ENCODE data around the gene DDX49.

The DDX49 gene

GRCh38 chr19:18889949-18890745, 29.4 kb upstream of the DDX49 start:
- H4K20me1 ChIP-seq (ENCODE audit: insufficient read depth, low read length), result no peaks in the 10 kb centered on the region
- no peak overlapping the region for H3K4me2 ChIP-seq (ENCODE audit: low read depth, low read length)
- H3K79me2 ChIP-seq (ENCODE audit: low read length), result no peaks in the 10 kb centered on the region

DNA sequence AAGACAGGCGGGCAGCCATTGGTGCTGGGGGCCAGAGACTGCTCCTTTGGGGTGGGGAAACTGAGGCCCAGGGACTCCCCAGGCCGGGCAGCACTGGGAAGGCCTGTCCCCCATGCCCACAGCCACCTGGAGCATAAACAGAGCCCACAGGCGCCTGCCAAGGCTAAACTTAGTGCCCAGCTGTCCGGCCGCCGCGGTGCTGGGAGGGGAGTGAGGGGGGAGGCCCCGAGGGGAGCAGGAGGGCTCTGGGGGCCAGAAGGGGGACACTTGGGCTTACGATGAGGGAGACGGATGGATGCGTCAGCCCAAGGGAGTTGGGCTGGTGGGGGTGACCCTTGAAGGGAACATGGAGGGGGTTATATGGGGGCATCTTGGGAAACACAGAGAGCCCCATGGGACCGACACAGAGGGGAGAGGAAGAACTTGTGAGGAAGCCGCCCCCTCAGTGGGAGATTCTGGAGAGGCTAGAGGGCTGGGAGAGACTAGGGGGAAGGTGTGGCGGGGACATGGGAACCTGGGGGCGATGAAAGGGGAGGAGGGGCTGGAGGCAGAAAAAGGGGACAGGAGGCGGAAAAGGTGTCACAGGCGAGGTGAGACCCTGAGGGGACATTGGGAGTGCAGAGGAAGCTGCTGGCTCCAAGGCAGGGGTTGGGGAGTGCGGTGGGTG, 25.8 kb upstream of the DDX49 start:
- DNase-seq, result no peak
- H3K9me2 ChIP-seq (replicated peaks; ENCODE audit: insufficient read depth, low read length), result no peaks in the 10 kb centered on the region
- H3K27ac ChIP-seq (ENCODE audit: low read length), result no peak overlapping the region
- H3K4me2 ChIP-seq (ENCODE audit: low read depth, low read length), result no peak overlapping the region
- no peaks in the 10 kb centered on the region for H3K36me3 ChIP-seq (replicated peaks; ENCODE audit: insufficient read depth, low read length)
- TF ChIP-seq EZH2 (optimal IDR thresholded peaks at IDR 0.05; ENCODE audit: low read depth, low read length) (no peak), EZH2phosphoT487 (IDR thresholded peaks at IDR 0.05; ENCODE audit: low read length) (no peak), CTCF (IDR thresholded peaks at IDR 0.05; ENCODE audit: low read length) (no peak)
- H2AFZ ChIP-seq (ENCODE audit: low read length), result no peak overlapping the region
- no peaks in the 10 kb centered on the region for H3F3A ChIP-seq (ENCODE audit: insufficient read depth, low read length)
- peaks cover 51% of the 10 kb centered on the region for H3K27me3 ChIP-seq (replicated peaks; ENCODE audit: insufficient read depth, low read length)
- H3K9ac ChIP-seq (ENCODE audit: low read length), result no peak overlapping the region
- no peak overlapping the region for H3K4me3 ChIP-seq (ENCODE audit: low read length)
- no peaks in the 10 kb centered on the region for H3K79me2 ChIP-seq (ENCODE audit: low read length)
- no peaks in the 10 kb centered on the region for H3K9me3 ChIP-seq (replicated peaks; ENCODE audit: insufficient read depth, low read length)
- H4K20me1 ChIP-seq (ENCODE audit: insufficient read depth, low read length), result no peaks in the 10 kb centered on the region
- no peaks in the 10 kb centered on the region for H3K4me1 ChIP-seq (ENCODE audit: low read length)

More at GRCh38 chr19:18889949-18890745, 29.4 kb upstream of the DDX49 start:
- no peaks in the 10 kb centered on the region for H3K9me2 ChIP-seq (replicated peaks; ENCODE audit: insufficient read depth, low read length)
- no peak overlapping the region for H3K27ac ChIP-seq (ENCODE audit: low read length)
- H3K36me3 ChIP-seq (replicated peaks; ENCODE audit: insufficient read depth, low read length), result no peaks in the 10 kb centered on the region
- no peak overlapping the region for H3K9ac ChIP-seq (ENCODE audit: low read length)
- no peak for TF ChIP-seq CTCF (IDR thresholded peaks at IDR 0.05; ENCODE audit: low read length)
- TF ChIP-seq EZH2phosphoT487 (IDR thresholded peaks at IDR 0.05; ENCODE audit: low read length), result no peak
- no peaks in the 10 kb centered on the region for H3F3A ChIP-seq (ENCODE audit: insufficient read depth, low read length)
- DNase-seq, result no peak
- no peak overlapping the region for H3K4me3 ChIP-seq (ENCODE audit: low read length)
- H2AFZ ChIP-seq (ENCODE audit: low read length), result no peak overlapping the region
- H3K4me1 ChIP-seq (ENCODE audit: low read length), result no peaks in the 10 kb centered on the region
- H3K27me3 ChIP-seq (replicated peaks; ENCODE audit: insufficient read depth, low read length), result peaks cover 62% of the 10 kb centered on the region
- H3K9me3 ChIP-seq (replicated peaks; ENCODE audit: insufficient read depth, low read length), result no peaks in the 10 kb centered on the region

- Histone ChIP-seq H3F3A (ENCODE audit: insufficient read depth, low read length) (no peaks in the 10 kb centered on the region), H2AFZ (ENCODE audit: low read length) (no peak overlapping the region), H3K27ac (ENCODE audit: low read length) (no peak overlapping the region), H3K4me2 (ENCODE audit: low read depth, low read length) (no peak overlapping the region), H3K79me2 (ENCODE audit: low read length) (no peaks in the 10 kb centered on the region), H3K9me2 (replicated peaks; ENCODE audit: insufficient read depth, low read length) (no peaks in the 10 kb centered on the region), H3K36me3 (replicated peaks; ENCODE audit: insufficient read depth, low read length) (no peaks in the 10 kb centered on the region), H3K9me3 (replicated peaks; ENCODE audit: insufficient read depth, low read length) (no peaks in the 10 kb centered on the region), H3K4me3 (ENCODE audit: low read length) (no peak overlapping the region), H3K27me3 (replicated peaks; ENCODE audit: insufficient read depth, low read length) (peaks cover 51% of the 10 kb centered on the region), H3K4me1 (ENCODE audit: low read length) (no peaks in the 10 kb centered on the region), H3K9ac (ENCODE audit: low read length) (no peak overlapping the region), H4K20me1 (ENCODE audit: insufficient read depth, low read length) (no peaks in the 10 kb centered on the region)
- TF ChIP-seq EZH2 (optimal IDR thresholded peaks at IDR 0.05; ENCODE audit: low read depth, low read length) (no peak), CTCF (IDR thresholded peaks at IDR 0.05; ENCODE audit: low read length) (no peak), EZH2phosphoT487 (IDR thresholded peaks at IDR 0.05; ENCODE audit: low read length) (no peak)
- no peak for DNase-seq
These were observed 25.1 kb upstream of the DDX49 start for GRCh38 chr19:18894254-18895037.
